ENCODE measurements around the gene L3MBTL4. TPM values are rescaled to one million over a fixed set of nuclear protein-coding genes. Genes with fewer than 3 reads are reported as not detected.
"Not testable (repeated sequence)": the region's sequence is repeated elsewhere in the genome, so short reads cannot be mapped to it uniquely, and the experiment has no call there.

The L3MBTL4 gene
- total and polyA plus RNA-seq, 8 donors: 2.5 to 15.1 (median 6.4) TPM

DNA sequence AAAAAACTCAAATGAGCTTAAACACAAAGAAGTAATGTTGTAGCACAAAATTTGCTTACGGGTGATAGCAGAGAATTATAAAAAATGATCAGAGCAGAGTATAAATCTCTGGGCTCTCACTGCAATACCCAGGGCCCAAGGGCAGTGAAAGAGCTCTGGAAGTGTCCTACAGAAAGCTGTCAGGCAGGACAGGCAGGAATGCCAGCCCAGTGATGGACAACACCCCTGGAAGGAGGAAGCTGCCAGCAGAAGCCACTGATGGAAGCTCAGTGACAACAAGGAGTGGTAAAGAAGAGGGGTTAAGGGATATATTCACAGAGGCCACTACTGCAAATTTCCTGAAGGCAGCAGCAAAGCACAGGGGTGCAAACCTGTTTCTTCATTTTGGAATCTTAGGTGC lies 214.9 kb downstream of the L3MBTL4 start:
- ATAC-seq (no peak), DNase-seq (no peak), FAIRE-seq (no peak)
- 94 to 97% methylated on average over 1 of the region's 1 CpG for WGBS, 2 donors
- no peaks in the 10 kb centered on the region for H3K4me1 ChIP-seq
- H3K9me3 ChIP-seq: no peaks in the 10 kb centered on the region
- H3K36me3 ChIP-seq: no peaks in the 10 kb centered on the region
- H3K27ac ChIP-seq: no peak overlapping the region
- intact Hi-C loops (cut with DNase I): no loop called here
- no peaks in the 10 kb centered on the region for H3K27me3 ChIP-seq
- TF ChIP-seq, protein P1, sequence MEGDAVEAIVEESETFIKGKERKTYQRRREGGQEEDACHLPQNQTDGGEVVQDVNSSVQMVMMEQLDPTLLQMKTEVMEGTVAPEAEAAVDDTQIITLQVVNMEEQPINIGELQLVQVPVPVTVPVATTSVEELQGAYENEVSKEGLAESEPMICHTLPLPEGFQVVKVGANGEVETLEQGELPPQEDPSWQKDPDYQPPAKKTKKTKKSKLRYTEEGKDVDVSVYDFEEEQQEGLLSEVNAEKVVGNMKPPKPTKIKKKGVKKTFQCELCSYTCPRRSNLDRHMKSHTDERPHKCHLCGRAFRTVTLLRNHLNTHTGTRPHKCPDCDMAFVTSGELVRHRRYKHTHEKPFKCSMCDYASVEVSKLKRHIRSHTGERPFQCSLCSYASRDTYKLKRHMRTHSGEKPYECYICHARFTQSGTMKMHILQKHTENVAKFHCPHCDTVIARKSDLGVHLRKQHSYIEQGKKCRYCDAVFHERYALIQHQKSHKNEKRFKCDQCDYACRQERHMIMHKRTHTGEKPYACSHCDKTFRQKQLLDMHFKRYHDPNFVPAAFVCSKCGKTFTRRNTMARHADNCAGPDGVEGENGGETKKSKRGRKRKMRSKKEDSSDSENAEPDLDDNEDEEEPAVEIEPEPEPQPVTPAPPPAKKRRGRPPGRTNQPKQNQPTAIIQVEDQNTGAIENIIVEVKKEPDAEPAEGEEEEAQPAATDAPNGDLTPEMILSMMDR (IDR thresholded peaks at IDR 0.05): no peak
- no peak overlapping the region for H3K4me3 ChIP-seq

DNA sequence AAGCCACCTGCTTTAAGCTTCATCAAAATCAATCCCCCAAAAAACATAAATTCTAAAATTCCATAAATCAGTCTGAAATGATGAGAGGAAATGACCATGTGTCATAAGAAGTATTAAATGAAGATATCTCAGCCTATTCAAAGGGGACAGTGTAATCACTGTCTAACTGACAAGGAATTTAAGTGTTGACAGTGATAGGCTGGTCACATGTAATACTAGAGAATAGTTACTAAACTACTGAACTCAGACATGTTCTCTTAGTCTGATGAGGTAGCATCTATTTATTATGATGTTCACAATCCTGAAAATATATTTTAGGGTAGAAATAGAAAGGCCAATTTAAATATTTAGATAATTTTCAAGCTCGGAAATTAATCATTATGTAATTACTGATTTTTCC lies 216.1 kb downstream of the L3MBTL4 start:
- Histone ChIP-seq H3K27me3 (no peaks in the 10 kb centered on the region), H3K27ac (no peak overlapping the region), H3K9me3 (no peaks in the 10 kb centered on the region), H3K4me1 (no peaks in the 10 kb centered on the region), H3K36me3 (no peaks in the 10 kb centered on the region), H3K4me3 (no peak overlapping the region)
- intact Hi-C loops (cut with DNase I): no loop called here
- WGBS, 2 donors: 82 to 98% methylated on average over 1 of the region's 1 CpG
- ATAC-seq: no peak
- DNase-seq: no peak
- no peak for FAIRE-seq
- TF ChIP-seq, protein P1 (IDR thresholded peaks at IDR 0.05): no peak

DNA sequence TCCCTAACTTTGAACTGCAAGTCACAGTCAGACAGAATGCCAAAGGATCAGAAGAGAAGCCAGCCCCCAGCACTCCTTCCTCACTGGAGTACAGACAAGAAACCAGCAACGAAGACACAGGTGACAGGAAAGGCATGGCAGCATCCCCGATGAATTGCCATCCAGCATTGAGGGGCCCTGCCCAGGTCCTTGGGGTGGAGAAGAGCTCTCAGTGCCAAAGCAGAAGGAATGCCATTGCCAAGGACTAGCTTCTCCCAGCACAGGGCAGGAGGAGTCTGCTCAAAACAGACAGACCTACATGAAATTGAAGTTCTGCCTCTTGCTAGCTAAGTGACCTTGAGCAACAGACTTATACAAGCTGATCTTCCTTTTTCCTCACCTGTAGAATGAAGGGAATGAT lies 220.1 kb downstream of the L3MBTL4 start:
- Histone ChIP-seq H3K27ac (no peak overlapping the region), H3K4me3 (no peak overlapping the region), H3K9me3 (no peaks in the 10 kb centered on the region), H3K27me3 (no peaks in the 10 kb centered on the region), H3K4me1 (no peaks in the 10 kb centered on the region), H3K36me3 (no peaks in the 10 kb centered on the region)
- ATAC-seq: no peak
- intact Hi-C loops (cut with DNase I): no loop called here
- 79 to 97% methylated on average over 2 of the region's 2 CpGs for WGBS, 2 donors
- FAIRE-seq: no peak
- TF ChIP-seq, protein P1 (IDR thresholded peaks at IDR 0.05): no peak
- DNase-seq: no peak

DNA sequence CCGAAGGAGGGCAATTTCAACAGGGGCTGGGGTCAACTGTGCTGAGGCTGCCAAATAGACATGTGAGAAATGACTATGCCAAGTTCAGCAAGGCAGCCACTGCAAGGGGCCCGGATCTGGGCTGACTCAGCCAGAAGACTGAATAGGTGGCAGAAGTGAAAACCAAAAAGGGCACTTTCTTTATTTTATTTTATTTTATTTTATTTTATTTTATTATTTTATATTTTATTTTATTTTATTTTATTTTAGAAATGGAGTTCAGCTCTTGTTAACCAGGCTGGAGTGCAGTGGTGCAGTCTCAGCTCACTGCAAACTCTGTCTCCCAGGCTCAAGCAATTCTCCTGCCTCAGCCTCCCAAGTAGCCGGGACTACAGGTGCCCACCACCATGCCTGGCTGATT lies 228.9 kb downstream of the L3MBTL4 start:
- H3K4me1 ChIP-seq; H3K4me3 ChIP-seq; H3K36me3 ChIP-seq; H3K9me3 ChIP-seq; intact Hi-C loops (cut with DNase I); DNase-seq; ATAC-seq; FAIRE-seq; H3K27me3 ChIP-seq; H3K27ac ChIP-seq: not testable (repeated sequence)
- WGBS, 2 donors: 92 to 95% methylated on average over 3 of the region's 3 CpGs

DNA sequence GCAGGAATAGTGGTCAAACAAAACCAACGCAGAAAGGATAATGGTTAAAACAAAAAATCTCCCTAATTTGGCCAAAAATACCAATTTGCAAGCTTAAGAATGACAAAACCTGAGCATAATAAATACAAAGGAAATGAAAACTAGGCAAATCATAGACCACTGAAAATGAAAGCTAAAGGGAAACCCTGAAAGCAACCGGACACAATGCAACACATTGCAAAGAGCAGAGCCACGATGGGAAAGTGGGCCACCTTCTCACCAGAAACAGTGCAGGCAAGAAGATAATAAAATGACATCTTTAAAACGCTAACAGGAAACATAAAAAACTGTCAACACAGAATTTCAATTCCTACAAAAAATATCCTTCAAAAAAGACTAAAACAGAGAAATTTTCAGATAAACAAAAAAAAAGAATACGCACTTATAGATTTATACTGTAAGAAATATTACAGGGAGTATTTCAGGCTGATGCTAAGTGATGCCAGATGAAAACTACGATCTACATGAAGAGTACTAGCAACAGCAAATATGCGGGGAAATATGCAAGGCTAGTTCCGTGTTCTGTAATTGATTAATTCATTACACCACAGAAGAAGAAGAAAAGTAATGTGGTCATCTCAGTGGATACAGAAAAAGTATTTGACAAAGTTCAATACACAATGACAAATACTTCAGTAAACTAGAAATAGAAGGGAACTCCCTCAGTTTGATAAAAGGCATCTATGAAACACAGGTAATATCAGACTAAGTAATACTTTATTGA lies 239.5 kb downstream of the L3MBTL4 start:
- no peaks in the 10 kb centered on the region for H3K27me3 ChIP-seq
- H3K36me3 ChIP-seq: no peaks in the 10 kb centered on the region
- intact Hi-C loops (cut with DNase I): no loop called here
- no peak overlapping the region for H3K4me3 ChIP-seq
- no peak for DNase-seq
- H3K4me1 ChIP-seq: no peaks in the 10 kb centered on the region
- WGBS, 2 donors: 76 to 77% methylated on average over 8 of the region's 8 CpGs
- H3K9me3 ChIP-seq: no peaks in the 10 kb centered on the region
- no peak for FAIRE-seq
- ATAC-seq: no peak
- TF ChIP-seq, protein P1 (IDR thresholded peaks at IDR 0.05): no peak
- H3K27ac ChIP-seq: no peak overlapping the region
